Tongue (tissue), 2 donors: ENCODE data around the gene RBM34. TPM values are rescaled to one million over a fixed set of nuclear protein-coding genes. Genes with fewer than 3 reads are reported as not detected.
A peak's percentile ranks its signal among the peaks of the same experiment; 100 is the strongest.
"Not testable (repeated sequence)": the region's sequence is repeated elsewhere in the genome, so short reads cannot be mapped to it uniquely, and the experiment has no call there.

Source experiments
- DNase-seq: peaks from one replicate; pipeline ENCODE4 v3.0.0-alpha.2; 2015
- total RNA-seq: library from RNA; depleted of rRNA; stranded (reverse); fragments of >200 nt; gene quantifications from one replicate; pipeline ENCODE4 v1.2.3, GENCODE V29; 2014

RBM34 gene
- 41.7 TPM for total RNA-seq

DNA sequence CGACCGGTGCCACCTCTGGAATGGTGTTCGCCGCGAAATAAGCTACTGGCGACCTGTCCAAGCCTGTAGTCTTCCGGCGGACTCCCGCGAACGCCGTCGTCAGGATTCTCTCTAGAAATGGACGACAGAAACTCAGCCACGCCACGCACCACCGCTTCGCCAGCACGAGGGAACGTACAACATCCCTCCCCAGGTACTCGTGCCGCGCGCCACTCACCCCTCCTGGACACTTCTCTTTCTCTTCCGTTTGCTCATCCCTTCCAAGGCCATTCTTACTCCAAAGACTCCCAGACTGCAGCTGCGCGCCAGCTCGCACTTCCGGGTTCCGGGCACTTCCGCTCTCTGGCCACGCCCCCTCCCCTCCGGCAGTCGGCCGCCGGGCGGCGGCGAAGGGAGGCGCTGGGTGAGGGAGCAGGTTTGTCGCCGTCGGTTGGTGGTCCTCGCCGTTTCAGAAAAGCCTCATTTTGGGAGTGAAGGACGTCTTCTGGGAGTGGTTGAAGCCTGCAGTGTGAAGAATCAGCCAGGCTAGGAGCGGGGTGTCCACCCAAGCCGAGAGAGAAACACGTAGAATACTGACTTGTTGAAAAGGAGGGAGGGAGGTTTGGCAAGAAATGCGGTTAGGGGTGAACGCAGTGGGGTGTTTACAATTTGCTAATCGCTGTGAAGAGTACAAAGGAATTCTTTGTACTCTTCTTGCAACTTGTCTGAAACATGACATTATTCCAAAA lies at the start of gene RBM34:
RBM34 (minus strand) TSS at position 294 of the 728 bp plus-strand sequence; CDS start at position 270, 24 bp downstream.
- peak; percentile 97 for DNase-seq

DNA sequence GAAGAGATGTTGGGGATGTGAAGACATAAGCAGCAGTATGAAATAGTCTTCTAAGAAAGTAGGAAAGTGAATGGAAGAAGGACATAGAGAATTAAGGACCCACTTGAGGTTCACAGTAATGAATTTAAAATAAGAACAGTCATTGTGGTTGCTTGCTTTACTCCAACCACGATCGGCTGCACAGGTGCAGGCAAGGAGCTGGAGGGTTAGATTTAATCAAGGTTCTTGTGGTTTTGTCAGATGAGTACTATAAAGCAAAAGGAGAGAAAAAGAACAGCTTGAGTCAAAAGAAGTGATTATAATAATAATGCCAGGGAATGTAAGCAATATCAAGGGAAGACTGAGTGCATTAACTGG lies 46.1 kb upstream of the RBM34 start:
- no peak for DNase-seq

DNA sequence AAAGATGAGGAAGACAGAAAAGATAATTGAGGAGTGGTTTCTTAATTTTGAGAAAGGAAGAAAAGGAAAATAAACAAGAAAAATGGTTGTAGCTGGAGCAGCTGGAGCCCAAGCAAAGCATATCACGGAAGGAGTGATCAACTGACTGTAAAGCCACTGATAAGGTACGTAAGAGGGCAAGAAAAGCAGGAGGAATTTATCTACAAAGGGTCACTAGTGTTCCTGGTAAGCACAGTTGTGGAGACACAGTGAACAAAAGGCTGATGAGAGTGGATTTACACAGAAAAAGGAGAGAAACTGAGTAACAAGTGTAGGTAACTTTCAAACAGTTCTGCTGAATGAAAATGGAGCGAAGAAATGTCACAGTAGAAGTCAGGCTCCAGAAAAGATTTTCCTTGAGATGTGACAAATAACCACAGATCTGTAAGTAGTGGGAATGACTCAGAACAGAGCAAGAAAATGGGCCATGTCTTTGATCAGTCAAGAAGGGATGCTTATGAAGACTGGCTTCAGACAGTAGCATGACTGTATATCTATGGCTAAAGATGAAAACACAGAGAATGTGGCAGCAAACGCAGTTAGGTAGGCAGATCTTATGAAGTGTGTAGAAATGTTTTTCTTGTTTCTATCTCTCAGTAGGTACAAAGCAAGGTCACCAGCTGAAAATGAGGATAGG lies 45.6 kb upstream of the RBM34 start:
- DNase-seq: no peak

DNA sequence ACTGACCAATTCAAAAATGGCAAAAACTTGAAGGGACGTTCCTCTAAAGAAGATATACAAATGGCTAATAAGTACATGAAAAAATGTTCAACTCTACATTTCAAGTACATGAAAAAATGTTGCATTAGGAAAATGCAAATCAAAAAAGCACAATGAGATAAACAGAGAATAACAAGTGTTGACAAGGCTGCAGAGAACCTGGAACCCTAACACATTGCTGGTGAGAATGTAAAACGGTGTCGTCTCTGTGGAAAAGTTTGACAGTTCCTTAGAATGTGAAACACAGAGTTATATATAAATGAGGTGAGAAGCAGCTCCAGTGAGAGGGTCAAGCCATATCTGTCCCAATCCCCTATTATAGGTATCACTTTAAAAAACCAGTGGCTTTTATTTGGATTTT lies 44.6 kb upstream of the RBM34 start:
- no peak for DNase-seq

DNA sequence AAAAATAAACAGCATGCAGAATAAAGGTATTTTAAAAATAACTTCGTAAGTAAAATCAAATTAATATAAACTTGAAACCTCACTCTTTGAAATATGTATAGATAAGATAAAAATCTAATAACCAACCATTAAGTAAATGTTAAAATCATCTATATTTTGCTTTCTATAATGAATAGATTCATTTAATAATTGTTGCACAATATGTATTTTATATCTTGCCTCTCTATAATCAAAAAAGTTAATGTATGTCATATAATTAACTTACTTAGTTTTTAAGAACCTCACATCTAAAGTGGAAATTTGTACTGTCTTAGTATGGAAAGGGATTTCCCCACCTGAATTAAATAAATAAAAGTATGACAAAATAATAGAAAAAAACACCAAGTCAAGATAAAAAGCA lies 42.4 kb upstream of the RBM34 start:
- DNase-seq: no peak

GRCh38 chr1:235202447-235202846 lies 41.4 kb upstream of the RBM34 start:
- not testable (repeated sequence) for DNase-seq

GRCh38 chr1:235199441-235199840 lies 38.4 kb upstream of the RBM34 start:
- peak; percentile 31 for DNase-seq

DNA sequence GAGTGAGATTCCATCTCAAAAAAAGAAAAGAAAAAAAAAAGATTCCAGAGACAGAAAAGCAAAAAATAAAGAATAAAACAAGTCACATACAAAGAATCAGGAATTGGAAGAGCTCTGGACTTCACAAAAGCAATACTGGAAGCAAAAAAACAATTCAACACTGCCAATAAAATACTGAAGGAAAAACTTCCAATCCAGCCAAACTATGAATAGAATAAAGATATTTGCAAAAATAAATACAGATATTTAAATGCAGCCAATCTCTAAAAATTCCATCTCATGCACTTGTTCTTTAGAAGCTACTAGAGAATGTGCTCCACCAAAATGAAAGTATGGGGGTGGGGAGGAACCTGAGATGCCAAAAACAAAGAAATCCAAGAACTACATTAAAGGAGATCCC lies 29.4 kb upstream of the RBM34 start:
- DNase-seq: no peak

- DNase-seq: no peak
Observed at GRCh38 chr1:235187316-235187715, 26.3 kb upstream of the RBM34 start.

DNA sequence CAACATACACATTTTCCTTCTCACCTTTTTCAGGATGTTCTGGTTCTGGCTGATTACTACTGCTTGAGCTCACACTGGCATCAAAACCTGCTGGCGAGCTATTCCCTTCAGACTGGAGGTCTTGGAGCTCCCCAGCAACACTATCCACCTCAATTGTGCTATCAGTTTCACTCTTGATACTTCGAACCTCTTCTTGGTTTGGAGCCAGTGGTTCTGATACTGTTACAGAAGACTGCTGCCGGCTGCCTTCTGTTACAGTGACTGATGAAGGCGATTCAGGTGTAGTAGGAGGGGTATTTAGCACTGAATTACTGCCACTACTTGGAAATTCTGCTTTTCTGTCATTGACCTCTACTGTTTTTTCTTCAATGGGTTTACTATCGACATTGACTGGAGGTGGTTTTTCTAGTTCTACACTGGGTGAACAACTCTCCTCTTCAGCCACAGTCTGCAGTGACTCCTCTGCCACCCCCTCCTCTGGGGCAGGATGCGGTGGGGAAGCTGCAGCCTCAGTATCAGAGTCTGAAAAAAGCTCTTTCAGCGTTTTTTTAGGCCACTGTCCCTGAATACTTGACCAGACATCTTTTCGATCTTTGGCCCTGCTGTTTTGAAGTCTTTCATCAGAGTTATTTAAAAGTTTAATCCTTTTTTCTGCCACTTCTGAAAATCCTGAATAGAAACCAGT lies 20.7 kb upstream of the RBM34 start:
- DNase-seq: no peak

DNA sequence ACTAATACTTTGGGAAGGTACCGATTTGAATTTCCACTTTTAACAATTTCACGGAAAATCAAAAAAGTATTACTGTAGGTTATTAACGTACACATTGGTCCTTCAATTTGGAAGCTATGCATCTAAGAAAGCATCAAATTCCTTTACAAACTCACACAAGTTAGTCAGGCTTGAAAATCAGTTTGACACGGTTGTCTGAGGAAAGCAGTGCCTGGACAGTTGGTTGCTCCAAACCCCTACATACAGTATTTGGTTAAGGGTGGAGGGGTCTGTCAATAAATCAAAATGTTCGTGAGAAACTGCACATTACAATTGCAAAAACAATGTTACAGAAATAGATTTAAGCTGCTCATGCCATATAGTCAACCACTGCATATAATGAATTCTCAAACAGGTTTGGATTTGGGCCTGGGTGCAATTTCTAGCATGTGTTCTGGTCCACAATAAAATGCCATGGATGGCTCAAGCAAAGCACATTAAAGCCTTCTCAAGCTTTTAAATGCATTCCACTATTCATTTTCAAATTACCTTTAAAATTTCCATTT lies 19.9 kb upstream of the RBM34 start:
- peak; percentile 7 for DNase-seq

DNA sequence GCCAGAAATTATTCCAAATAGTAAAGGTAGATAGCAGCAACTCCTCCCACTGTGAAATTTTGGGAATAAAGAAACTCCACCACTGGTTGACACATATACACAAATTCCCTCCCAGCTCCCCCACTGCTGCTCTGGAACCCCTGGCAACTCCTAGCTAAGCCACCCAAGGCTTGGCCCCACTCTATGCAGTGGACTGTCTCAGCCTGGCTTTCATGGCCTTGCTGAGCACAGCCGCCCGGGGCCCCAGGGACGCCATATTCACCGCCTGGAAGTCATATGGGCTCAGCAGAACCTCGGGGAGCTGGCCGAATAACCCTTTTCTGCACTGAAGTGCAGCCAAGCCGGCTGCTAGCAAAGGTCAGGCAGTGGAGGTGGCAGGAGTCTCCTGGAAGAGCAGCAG lies 15.4 kb upstream of the RBM34 start:
- no peak for DNase-seq

- DNase-seq: no peak
Observed at GRCh38 chr1:235169986-235170385, 8.9 kb upstream of the RBM34 start.

- no peak for DNase-seq
Observed at GRCh38 chr1:235168375-235168774, 7.3 kb upstream of the RBM34 start.

- no peak for DNase-seq
Observed at GRCh38 chr1:235161685-235162327, 756 bp upstream of the RBM34 start.

DNA sequence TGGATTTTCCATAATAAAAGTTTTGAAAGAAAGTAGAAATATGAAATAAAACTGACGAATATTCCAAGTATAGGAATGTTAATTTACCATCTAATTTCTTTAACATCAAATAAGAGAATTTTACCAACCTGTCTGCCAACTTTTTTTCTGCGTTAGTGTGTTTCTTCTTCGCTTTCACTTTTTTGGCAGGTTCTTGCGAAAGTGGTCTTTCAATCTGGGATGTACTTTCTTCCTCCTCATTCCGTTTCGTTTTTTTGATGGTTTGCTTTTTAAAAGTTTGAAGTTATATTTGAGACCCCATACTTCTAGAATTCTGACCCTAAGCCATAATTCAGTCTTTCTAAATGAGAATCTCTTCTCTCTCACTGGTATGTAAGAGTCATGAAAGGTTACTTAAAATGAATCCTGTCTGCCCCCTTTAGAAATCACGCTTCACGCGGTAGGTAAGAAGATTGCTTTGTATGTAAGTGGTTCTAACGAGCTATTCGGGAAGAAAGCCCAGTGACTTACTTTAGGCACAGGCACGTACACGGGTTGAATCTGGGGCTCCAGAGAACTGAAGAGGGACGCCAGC lies 580 bp downstream of the RBM34 start:
- DNase-seq: peak; percentile 67

DNA sequence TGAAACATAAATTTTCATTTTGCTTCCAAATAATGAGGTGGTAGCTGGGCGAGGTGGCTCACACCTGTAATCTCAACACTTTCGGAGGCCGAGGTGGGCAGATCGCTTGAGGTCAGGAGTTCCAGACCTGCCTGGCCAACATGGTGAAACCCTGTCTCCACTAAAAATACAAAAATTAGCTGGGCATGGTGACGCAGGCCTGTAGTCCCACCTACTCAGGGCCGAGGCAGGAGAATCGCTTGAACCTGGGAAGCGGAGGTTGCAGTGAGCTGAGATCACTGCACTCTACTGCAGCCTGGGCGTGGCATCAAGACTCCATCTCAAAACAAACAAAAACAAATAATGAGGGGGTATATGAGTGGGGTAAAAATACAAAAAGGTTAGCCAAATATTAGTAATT lies 1.1 kb downstream of the RBM34 start:
- not testable (repeated sequence) for DNase-seq

- DNase-seq: not testable (repeated sequence)
Observed at GRCh38 chr1:235159284-235159683, 1.8 kb downstream of the RBM34 start.

GRCh38 chr1:235158680-235159079 lies 2.4 kb downstream of the RBM34 start:
- no peak for DNase-seq

DNA sequence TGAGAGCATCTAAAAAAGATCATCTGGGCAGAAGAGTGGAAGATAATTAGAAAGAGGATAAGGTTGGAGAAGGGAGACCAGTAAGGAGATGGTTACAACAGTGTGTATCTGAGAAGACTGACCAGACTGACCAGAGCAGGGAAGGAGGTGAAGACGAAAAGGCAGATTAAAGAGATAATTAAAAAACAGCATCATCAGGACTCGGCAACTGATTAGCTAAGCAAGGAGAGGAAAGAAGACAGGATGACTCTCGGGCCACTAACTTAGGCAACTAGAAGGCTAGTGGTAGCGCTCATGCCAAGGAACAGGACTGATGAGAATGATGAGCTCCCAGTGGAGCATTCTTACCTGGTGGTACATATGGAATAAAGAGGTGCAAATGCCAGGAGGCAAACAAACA lies 3.9 kb downstream of the RBM34 start:
- DNase-seq: no peak

DNA sequence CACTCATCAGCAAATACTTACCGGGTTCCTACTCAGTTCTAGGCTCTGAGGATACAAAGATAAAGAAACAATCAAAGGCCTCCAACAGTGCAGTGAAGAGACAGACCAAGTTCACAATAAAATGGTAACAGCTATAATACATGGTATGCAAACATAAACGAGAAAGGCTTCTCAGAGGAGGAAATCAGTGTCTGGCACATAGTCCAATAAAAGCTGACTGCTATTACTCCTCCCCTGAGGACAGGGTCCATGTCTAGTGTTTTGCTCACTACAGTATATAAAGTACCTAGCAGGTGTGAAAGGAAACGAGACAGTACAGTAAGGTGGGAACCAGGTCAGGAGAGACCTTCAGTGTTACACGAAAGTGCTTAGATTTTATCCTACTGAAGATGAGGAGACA lies 4.3 kb downstream of the RBM34 start:
- DNase-seq: no peak

DNA sequence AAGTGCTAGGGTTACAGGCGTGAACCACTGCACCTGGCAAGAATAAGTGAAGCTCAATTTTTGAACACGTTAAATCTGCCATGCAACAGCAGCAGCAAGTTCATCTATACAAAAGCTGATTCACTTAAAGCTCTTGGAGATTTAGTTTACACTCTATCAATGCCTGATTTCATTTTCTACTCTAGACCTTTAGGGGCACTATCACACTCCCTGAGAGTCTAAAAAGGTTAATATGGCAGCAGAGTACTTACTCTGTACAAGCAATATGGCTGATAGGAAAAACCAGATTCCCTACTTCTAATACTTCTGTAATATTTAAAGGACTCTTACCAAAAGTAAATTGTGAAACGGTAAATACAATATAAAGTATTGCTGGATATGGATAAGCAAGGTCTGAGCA lies 4.8 kb downstream of the RBM34 start:
- no peak for DNase-seq
